PC-9 (cell line): Measurements from ENCODE around the gene PRM3. TPM values are rescaled to one million over a fixed set of nuclear protein-coding genes. Genes with fewer than 3 reads are reported as not detected.

ENCODE experiments used
- BruUV-seq: library from RNA; stranded (reverse); fragments of 400-500 nt; replicated peaks from 2 replicates; lab custom pipeline; 2021; lab: Mats Ljungman, UMichigan
- CTCF ChIA-PET: fragments of 300-600 bp; sonication (Branson Sonifier 250); formaldehyde crosslinking; loops from one replicate; lab custom pipeline; 2022; ENCODE audit warnings: antibody characterized with exemption; lab: Charles Lee
- POLR2A ChIA-PET: fragments of 300-600 bp; sonication (Branson Sonifier 250); formaldehyde crosslinking; loops from one replicate; lab custom pipeline; 2022; ENCODE audit warnings: antibody characterized with exemption; ENCODE audit not compliant: unreplicated experiment; lab: Charles Lee
- DNase-seq, 2 experiments: peaks; one replicate each; pipeline versions ENCODE4 v3.0.0 to v3.0.0-alpha.2; 2015 to 2022; ENCODE audit warnings: mixed read lengths in 1 of 2
- H2AFZ ChIP-seq: fragments of 200-600 bp; sonication (generic); 2 replicates; pipeline ENCODE4 v1.8.1; 2017; ENCODE audit warnings: antibody characterized with exemption
- H3F3A ChIP-seq: fragments of 200-600 bp; sonication (generic); 2 replicates; pipeline ENCODE4 v1.8.1; 2017; ENCODE audit warnings: antibody characterized with exemption, mild to moderate bottlenecking, low read depth; ENCODE audit not compliant: insufficient read depth
- H3K27ac ChIP-seq: fragments of 200-600 bp; sonication (generic); 2 replicates; pipeline ENCODE4 v1.6.1; 2016; ENCODE audit warnings: mixed run types
- H3K27me3 ChIP-seq: fragments of 200-600 bp; sonication (generic); 2 replicates; pipeline ENCODE4 v1.6.1; 2016; ENCODE audit warnings: low read depth, mixed run types; ENCODE audit not compliant: insufficient read depth
- H3K36me3 ChIP-seq: fragments of 200-600 bp; sonication (generic); 2 replicates; pipeline ENCODE4 v1.6.1; 2016; ENCODE audit warnings: low read depth, mixed run types
- H3K4me1 ChIP-seq: fragments of 200-600 bp; sonication (generic); replicated peaks from 2 replicates; pipeline ENCODE4 v1.6.1; 2016; ENCODE audit warnings: mixed run types; ENCODE audit not compliant: insufficient read depth
- H3K4me2 ChIP-seq: fragments of 200-600 bp; sonication (generic); 2 replicates; pipeline ENCODE4 v1.6.1; 2017; ENCODE audit warnings: mixed run types
- H3K4me3 ChIP-seq: fragments of 200-600 bp; sonication (generic); 2 replicates; pipeline ENCODE4 v1.6.1; 2016; ENCODE audit warnings: mixed run types
- H3K79me2 ChIP-seq: fragments of 200-600 bp; sonication (generic); 2 replicates; pipeline ENCODE4 v1.6.1; 2017; ENCODE audit warnings: low read depth, mixed run types
- H3K9me2 ChIP-seq: fragments of 200-600 bp; sonication (generic); 2 replicates; pipeline ENCODE4 v1.8.1; 2017; ENCODE audit warnings: mild to moderate bottlenecking; ENCODE audit not compliant: insufficient read depth
- H3K9me3 ChIP-seq: fragments of 200-600 bp; sonication (generic); 2 replicates; pipeline ENCODE4 v1.8.1; 2016; ENCODE audit warnings: low read depth; ENCODE audit not compliant: insufficient read depth
- H4K20me1 ChIP-seq: fragments of 200-600 bp; sonication (generic); 2 replicates; pipeline ENCODE4 v1.8.1; 2017; ENCODE audit not compliant: insufficient read depth
- EZH2 ChIP-seq: fragments of 200-600 bp; sonication (generic); IDR thresholded peaks from 2 replicates; pipeline ENCODE4 v1.8.0; 2017; ENCODE audit warnings: antibody characterized with exemption, low read depth
- intact Hi-C: fragments of 100-400 bp; cut with micrococcal nuclease; formaldehyde crosslinking; loops from one replicate; pipeline ENCODE4 v1.10.0; 2022; ENCODE audit not compliant: unreplicated experiment
- total RNA-seq: library from RNA; stranded (reverse); gene quantifications from 2 replicates; pipeline ENCODE4 v1.2.3, GENCODE V29; 2021
- TF ChIP-seq, protein P1 (sequence below): fragments of 200-600 bp; sonication (generic); conservative IDR thresholded peaks from 2 replicates; pipeline ENCODE4 v1.6.1; 2017; ENCODE audit warnings: mixed run types, antibody characterized with exemption, mild to moderate bottlenecking, moderate library complexity

PRM3 gene
- total RNA-seq, 1 experiment from 2014 or later = not detected

DNA sequence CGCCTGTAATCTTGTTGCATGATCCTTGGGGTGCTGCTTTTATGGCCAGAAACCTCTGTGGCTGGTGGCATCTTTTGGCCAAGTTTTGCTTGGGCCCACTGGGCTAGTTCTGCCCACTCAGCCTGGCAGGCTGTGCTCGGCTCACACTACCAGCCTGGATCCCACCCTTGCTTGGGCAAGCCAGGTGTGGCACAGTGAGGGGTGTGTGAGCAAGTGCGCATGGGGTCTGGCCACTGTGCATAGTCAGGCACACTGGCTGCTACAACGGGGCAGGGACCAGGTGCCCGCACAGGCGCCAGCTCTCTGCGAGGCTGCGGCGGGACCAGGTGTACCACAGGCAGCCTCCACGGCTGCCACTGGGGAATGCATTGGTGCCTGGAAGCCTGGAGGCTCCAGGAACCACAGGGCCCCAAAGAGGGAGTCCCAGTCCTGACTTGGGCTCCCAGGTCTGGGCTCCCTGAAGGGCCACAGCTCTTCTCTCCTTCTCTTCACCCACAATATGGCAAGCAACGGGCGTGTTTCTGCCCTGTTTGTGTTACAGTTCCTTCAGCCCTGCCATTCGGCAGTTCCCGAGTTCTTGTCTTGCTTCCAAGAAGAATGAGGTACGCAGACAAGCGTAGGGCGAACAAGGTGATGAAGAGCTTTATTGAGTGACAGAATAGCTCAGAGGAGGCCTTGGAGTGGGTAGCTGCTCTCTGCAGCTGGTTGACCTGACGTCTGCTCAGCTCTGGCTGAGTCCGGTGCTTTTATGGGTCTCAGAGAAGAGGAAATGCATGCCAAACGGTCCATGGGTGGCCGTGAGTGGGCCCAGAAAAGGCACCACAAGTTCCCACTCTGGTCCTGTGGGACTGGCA is 34.4 kb upstream of the PRM3 start:
- no peaks in the 10 kb centered on the region for H3K79me2 ChIP-seq
- no peaks in the 10 kb centered on the region for H3K27me3 ChIP-seq
- H4K20me1 ChIP-seq = no peaks in the 10 kb centered on the region
- POLR2A ChIA-PET = no interaction called here
- intact Hi-C loops = no loop called here
- no peak overlapping the region for H3K4me2 ChIP-seq
- no peak overlapping the region for H3K27ac ChIP-seq
- CTCF ChIA-PET = no interaction called here
- H3K9me3 ChIP-seq = no peaks in the 10 kb centered on the region
- H3K36me3 ChIP-seq = no peaks in the 10 kb centered on the region
- H2AFZ ChIP-seq = no peak overlapping the region
- no peak for DNase-seq
- H3F3A ChIP-seq = peaks cover 12% of the 10 kb centered on the region
- no TSS peak for BruUV-seq
- TF ChIP-seq, protein P1, sequence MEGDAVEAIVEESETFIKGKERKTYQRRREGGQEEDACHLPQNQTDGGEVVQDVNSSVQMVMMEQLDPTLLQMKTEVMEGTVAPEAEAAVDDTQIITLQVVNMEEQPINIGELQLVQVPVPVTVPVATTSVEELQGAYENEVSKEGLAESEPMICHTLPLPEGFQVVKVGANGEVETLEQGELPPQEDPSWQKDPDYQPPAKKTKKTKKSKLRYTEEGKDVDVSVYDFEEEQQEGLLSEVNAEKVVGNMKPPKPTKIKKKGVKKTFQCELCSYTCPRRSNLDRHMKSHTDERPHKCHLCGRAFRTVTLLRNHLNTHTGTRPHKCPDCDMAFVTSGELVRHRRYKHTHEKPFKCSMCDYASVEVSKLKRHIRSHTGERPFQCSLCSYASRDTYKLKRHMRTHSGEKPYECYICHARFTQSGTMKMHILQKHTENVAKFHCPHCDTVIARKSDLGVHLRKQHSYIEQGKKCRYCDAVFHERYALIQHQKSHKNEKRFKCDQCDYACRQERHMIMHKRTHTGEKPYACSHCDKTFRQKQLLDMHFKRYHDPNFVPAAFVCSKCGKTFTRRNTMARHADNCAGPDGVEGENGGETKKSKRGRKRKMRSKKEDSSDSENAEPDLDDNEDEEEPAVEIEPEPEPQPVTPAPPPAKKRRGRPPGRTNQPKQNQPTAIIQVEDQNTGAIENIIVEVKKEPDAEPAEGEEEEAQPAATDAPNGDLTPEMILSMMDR = no peak
- no peak for TF ChIP-seq EZH2
- no peak overlapping the region for H3K4me3 ChIP-seq
- H3K4me1 ChIP-seq = peaks cover 22% of the 10 kb centered on the region
- no peaks in the 10 kb centered on the region for H3K9me2 ChIP-seq

DNA sequence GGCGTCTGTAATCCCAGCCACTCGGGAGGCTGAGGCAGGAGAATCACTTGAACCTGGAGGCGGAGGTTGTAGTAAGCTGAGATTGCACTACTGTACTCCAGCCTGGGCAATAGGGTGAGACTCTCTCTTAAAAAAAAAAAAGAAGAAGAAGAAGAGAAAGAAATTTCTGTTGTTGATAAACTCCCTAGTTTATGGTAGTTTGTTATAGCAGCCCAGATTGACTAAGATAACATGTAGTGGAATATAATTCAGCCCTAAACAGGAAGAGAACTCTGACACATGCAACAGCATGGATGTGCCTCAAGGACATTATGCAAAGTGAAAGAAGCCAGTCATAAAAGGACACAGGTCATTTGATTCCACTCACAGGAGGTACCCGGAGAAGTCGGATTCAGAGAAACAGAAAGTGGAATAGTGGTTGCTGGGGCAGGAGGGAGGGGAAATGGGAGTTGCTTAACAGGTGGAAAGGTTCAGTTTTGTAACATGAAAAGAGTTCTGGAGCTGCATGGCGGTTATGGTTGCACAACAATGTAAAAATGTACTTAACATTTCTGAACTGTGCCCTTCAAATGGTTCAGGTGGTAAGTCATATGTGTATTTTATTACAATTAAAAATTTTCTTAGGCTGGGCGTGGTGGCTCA is 33.7 kb upstream of the PRM3 start:
- intact Hi-C loops = no loop called here
- H3K27me3 ChIP-seq = no peaks in the 10 kb centered on the region
- POLR2A ChIA-PET = no interaction called here
- H3K4me3 ChIP-seq = no peak overlapping the region
- TF ChIP-seq, protein P1 = no peak
- TF ChIP-seq EZH2 = no peak
- no peaks in the 10 kb centered on the region for H4K20me1 ChIP-seq
- BruUV-seq = no TSS peak
- DNase-seq = no peak
- H3K79me2 ChIP-seq = no peaks in the 10 kb centered on the region
- H3F3A ChIP-seq = peaks cover 9% of the 10 kb centered on the region
- no peak overlapping the region for H3K4me2 ChIP-seq
- H3K36me3 ChIP-seq = no peaks in the 10 kb centered on the region
- H2AFZ ChIP-seq = no peak overlapping the region
- no peaks in the 10 kb centered on the region for H3K9me3 ChIP-seq
- H3K27ac ChIP-seq = no peak overlapping the region
- H3K9me2 ChIP-seq = no peaks in the 10 kb centered on the region
- peaks cover 22% of the 10 kb centered on the region for H3K4me1 ChIP-seq
- CTCF ChIA-PET = no interaction called here

DNA sequence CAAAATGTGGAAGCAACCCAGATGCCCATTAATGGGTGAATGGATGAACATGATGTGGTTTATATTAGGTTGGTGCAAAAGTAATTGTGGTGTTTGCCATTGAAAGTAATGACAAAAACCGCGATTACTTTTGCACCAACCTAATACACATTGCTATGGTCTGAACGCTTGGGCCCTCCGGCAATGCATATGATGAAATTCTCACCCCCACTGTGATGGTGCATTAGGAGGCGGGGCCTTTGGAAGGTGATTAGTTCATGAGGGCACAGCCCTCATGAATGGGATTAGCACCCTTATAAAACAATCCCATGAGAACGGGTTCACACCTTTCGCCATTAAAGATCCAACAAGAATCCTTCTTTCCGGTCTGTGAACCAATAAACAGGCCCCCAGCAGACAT is 33.0 kb upstream of the PRM3 start:
- H3K79me2 ChIP-seq = no peaks in the 10 kb centered on the region
- H2AFZ ChIP-seq = no peak overlapping the region
- BruUV-seq = no TSS peak
- no peak for DNase-seq
- no peak overlapping the region for H3K4me2 ChIP-seq
- intact Hi-C loops = no loop called here
- TF ChIP-seq, protein P1 = no peak
- TF ChIP-seq EZH2 = no peak
- no peak overlapping the region for H3K4me3 ChIP-seq
- H3F3A ChIP-seq = 0 out of 2 replicates have a peak, but pooled peaks cover 5% of the 10 kb centered on the region
- no peaks in the 10 kb centered on the region for H3K36me3 ChIP-seq
- no peaks in the 10 kb centered on the region for H4K20me1 ChIP-seq
- no peaks in the 10 kb centered on the region for H3K27me3 ChIP-seq
- no peaks in the 10 kb centered on the region for H3K9me2 ChIP-seq
- CTCF ChIA-PET = no interaction called here
- H3K4me1 ChIP-seq = peaks cover 19% of the 10 kb centered on the region
- no peaks in the 10 kb centered on the region for H3K9me3 ChIP-seq
- H3K27ac ChIP-seq = no peak overlapping the region
- POLR2A ChIA-PET = no interaction called here
